Measurements from ENCODE around the gene CLDND2.

Gene CLDND2

DNA sequence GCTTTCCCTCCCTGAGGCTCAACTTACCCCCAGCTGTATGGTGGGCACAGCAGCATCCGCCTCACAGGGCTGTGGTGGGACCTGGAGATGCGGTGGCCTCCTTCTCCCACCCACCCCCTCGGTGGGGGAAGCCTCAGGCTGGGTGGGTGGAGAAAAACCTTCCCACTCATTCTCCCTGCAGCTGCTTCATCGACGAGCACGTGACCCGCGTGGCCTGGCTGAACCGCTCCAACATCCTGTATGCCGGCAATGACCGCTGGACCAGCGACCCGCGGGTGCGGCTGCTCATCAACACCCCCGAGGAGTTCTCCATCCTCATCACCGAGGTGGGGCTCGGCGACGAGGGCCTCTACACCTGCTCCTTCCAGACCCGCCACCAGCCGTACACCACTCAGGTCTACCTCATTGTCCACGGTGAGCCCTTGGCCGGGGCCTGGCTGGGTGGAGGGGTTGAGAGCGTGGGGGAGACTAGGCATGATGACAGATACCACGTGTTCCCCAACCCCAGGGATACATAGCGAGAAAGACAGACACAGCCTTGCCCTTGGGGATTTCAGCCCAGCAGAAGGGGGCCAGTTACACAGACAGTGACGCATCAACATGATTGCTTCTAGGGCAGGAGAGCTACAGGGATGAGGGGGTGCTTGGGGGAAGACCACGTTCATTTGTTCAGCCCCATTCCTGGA is 45.2 kb downstream of the CLDND2 start:
- TF ChIP-seq, protein P1, sequence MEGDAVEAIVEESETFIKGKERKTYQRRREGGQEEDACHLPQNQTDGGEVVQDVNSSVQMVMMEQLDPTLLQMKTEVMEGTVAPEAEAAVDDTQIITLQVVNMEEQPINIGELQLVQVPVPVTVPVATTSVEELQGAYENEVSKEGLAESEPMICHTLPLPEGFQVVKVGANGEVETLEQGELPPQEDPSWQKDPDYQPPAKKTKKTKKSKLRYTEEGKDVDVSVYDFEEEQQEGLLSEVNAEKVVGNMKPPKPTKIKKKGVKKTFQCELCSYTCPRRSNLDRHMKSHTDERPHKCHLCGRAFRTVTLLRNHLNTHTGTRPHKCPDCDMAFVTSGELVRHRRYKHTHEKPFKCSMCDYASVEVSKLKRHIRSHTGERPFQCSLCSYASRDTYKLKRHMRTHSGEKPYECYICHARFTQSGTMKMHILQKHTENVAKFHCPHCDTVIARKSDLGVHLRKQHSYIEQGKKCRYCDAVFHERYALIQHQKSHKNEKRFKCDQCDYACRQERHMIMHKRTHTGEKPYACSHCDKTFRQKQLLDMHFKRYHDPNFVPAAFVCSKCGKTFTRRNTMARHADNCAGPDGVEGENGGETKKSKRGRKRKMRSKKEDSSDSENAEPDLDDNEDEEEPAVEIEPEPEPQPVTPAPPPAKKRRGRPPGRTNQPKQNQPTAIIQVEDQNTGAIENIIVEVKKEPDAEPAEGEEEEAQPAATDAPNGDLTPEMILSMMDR (IDR thresholded peaks at IDR 0.05; ENCODE audit: insufficient read depth, low read depth, low read length, missing control alignments), result no peak
- DNase-seq (ENCODE audit: low read depth), result no peak
- H3K4me3 ChIP-seq (ENCODE audit: low read depth, low read length), result no peak overlapping the region

DNA sequence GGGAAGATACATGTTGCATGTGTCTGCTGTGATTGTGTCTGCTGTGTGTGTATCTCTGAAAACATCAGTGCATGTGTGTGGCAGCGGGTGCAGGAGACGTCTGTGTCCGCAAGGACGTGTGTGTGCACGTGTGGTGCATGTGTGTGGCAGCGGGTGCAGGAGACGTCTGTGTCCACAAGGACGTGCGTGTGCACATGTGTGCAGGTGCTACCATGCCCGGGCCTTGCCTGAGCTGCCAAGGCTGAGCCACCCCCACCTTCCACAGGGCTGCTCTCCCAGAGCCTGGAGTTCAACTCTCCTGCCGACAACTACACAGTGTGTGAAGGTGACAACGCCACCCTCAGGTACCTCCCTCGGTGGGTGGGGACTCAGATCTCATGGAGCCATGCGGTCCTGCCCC is 47.0 kb downstream of the CLDND2 start:
- H3K4me3 ChIP-seq (ENCODE audit: low read depth, low read length), result no peak overlapping the region
- no peak for DNase-seq (ENCODE audit: low read depth)
- TF ChIP-seq, protein P1 (IDR thresholded peaks at IDR 0.05; ENCODE audit: insufficient read depth, low read depth, low read length, missing control alignments), result no peak

DNA sequence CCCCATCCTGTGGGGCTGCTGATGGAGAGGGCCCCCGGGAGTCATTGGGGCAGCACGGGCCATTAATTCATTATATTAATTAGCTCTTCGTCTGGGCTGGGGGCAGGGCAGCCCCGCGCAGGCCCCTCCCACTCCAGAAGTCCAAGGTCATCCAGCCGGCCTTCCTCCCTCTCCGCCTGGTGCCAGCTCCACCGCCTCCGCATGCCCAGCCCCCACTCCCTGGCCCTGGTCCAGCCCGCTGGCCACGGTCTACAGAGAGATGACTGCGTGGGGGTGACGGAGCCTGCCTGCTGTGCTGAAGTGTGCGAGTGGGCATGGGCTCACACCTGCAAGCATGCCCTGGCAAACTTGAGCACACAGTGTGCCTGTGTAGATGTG is 48.5 kb downstream of the CLDND2 start:
- H3K4me3 ChIP-seq (ENCODE audit: low read depth, low read length), result no peak overlapping the region
- no peak for DNase-seq (ENCODE audit: low read depth)
- TF ChIP-seq, protein P1 (IDR thresholded peaks at IDR 0.05; ENCODE audit: insufficient read depth, low read depth, low read length, missing control alignments), result no peak

DNA sequence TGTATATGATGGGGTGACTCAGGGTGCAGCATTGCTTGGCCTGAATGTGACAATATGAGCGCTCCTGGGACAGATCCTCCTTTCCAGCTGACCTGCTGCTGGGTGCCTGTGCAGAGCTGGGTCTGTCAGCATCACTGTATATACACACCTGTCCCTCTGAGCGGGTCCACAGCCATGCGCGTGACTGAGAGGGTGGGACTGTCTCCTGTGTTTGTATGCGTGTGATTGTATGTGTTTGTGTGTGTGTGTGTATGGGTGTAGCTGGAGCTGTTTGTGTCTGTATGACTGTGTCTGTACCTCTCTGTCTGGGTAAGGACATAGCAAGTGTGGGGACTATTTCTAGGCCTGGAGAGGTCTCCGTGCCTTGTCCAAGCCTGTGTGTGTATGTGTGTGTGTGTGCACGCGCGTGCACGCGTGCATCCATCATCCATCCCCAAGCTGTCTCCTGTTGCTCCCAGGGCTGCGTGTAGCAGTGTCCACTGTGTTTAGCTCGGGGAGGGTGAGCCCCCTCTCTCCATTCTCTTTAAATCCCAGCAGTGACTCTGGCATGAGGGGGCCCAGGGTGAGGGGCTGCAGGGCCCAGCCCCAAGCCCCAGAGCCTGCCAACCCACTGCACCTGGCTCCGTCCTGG is 49.0 kb downstream of the CLDND2 start:
- no peak for DNase-seq (ENCODE audit: low read depth)
- TF ChIP-seq, protein P1 (IDR thresholded peaks at IDR 0.05; ENCODE audit: insufficient read depth, low read depth, low read length, missing control alignments), result no peak

DNA sequence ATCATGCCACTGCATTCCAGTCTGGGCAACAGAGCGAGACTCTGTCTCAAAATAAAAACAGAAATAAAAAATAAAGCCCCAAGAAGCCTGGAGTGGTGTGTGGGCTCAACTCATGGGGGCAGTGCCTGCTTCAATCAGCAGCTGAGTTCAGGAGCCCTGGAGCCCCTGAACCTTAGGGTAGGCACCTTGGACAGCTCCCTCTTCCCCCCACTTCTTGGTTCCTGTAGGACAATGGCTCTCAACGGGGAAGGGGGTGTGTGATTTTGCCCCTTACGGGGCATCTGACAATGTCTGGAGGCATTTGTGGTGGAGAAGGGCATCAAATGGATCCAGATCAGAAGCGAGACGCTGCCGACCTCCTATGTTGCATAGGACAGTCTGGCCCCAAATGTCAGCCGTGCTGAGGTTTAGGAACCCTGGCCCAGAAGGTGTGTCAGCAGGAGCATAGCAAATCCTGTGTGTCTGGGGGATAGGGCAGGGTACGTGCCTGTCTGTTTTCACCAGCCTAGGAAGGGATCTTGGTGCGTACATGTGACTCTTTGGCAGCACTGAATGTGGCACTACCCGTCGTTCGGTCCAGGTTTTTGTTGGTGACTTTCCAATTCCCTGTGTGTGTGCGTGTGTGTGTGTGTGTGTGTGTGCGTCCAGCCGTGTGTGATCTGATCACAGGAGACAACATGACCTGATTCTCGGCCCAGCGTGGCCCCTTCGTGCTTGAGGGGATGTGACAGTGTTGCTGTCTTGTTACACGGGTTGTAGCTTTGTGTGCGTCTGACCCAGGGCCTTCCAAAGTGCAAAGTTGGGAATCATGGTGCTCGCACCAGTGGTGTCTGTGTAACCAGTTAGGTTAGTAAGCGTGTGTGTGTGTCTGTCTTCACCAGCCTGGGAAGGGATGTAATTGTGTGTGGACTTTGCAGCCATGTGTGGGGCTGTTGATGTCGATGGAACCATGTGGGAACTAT is 49.8 kb downstream of the CLDND2 start:
- TF ChIP-seq, protein P1 (IDR thresholded peaks at IDR 0.05; ENCODE audit: insufficient read depth, low read depth, low read length, missing control alignments), result no peak
- H3K4me3 ChIP-seq (ENCODE audit: low read depth, low read length), result no peak overlapping the region
- DNase-seq (ENCODE audit: low read depth), result no peak

More for the DNA sequence above, 49.0 kb downstream of the CLDND2 start:
- H3K4me3 ChIP-seq (ENCODE audit: low read depth, low read length), result no peak overlapping the region

DNA sequence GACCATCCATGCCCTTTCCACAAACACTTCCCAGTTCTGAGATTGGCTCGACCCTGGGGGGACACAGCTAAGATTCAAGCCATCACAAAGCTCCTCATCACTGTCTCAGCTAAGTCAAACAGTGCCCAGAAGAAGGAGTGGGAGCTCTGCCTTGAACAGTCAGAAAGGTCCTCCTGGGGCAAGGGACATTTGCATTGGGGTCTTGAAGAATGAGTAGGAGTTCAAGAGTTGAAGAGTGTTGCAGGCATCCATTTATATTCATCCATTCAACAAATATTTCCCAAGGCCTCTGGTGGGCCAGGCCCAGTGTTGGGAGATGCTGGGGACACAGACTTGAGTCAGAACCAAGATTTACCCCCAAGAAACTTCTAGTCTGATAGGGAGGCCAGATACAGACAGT is 50.8 kb downstream of the CLDND2 start:
- no peak overlapping the region for H3K4me3 ChIP-seq (ENCODE audit: low read depth, low read length)
- TF ChIP-seq, protein P1 (IDR thresholded peaks at IDR 0.05; ENCODE audit: insufficient read depth, low read depth, low read length, missing control alignments), result no peak
- no peak for DNase-seq (ENCODE audit: low read depth)
